ENCODE data around the gene CACNA1S.
A peak's percentile ranks its signal among the peaks of the same experiment; 100 is the strongest.

Gene CACNA1S

DNA sequence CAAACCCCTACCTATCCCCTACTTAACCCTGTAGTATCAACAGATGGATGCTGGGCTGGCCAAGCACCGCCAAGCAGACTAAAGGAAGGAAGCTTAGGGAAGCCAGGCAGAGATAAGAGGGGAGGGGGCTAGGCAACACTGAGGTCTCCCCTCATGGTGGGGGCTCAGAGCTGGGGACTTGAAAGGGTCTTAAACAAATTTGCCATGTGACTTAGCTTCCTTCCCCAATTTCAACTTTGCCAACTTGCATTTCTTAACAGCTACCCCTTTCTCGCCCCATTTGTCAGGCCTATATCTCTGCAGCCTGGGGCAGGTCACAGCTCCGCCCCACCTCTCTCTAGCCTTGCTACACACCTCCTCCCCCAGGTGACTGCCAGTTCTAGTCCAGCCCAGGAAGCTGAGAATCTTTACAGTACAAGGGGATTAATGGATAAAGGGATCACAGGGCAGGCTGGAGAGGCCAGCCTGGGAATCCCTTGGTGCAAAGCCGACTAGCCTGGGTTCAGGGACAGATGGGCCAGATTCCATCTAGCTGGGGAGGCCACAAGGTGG lies 92.1 kb downstream of the CACNA1S start:
- peaks cover 81% of the 10 kb centered on the region for H3K4me1 ChIP-seq (ENCODE audit: control insufficient read depth, insufficient read depth, low read length)
- H3K27ac ChIP-seq (ENCODE audit: low read depth, low read length), result no peak overlapping the region
- peaks cover 13% of the 10 kb centered on the region for H3K27me3 ChIP-seq (ENCODE audit: control insufficient read depth, insufficient read depth, low read length)
- H3K36me3 ChIP-seq (ENCODE audit: control insufficient read depth, insufficient read depth, low read length), result no peaks in the 10 kb centered on the region
- no peak overlapping the region for H3K4me3 ChIP-seq (ENCODE audit: low read depth, low read length)
- no peak overlapping the region for H3K9ac ChIP-seq (ENCODE audit: low read length)
- no peaks in the 10 kb centered on the region for H3K9me3 ChIP-seq (ENCODE audit: control insufficient read depth, insufficient read depth, low read depth, low read length)

DNA sequence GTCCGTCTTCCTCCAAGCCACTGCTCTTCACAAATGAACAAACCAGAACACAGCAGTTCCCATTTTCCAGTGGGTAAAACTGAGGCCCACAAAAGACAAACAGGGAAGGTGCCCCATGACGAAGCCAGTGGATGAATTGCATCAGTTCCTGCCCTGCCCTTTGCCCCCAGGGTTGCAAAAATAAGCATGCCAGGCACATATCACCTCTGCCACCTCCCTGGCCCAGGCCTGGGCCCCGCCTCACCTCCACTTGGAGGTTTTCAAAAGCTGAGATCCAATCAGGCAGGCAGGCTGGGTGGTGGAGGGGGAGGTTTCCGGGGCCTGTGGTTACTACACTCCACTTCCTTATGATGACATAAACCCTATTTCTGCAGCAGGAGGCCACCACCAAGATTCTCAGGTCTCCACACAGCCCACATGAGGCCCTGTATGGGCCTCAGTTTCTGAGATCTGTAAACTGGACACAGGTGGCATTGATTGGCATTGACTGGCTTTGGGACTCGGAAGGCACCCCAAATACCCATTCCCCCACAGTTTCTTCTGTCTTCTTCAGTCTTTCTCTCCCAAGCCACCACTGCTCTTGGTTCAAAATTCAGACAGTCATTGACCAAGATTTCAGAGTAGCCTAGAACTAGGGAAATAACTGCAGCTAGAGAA lies 92.8 kb downstream of the CACNA1S start:
- Histone ChIP-seq H3K27ac (ENCODE audit: low read depth, low read length) (no peak overlapping the region), H3K9ac (ENCODE audit: low read length) (no peak overlapping the region), H3K27me3 (ENCODE audit: control insufficient read depth, insufficient read depth, low read length) (peaks cover 13% of the 10 kb centered on the region), H3K4me3 (ENCODE audit: low read depth, low read length) (no peak overlapping the region), H3K9me3 (ENCODE audit: control insufficient read depth, insufficient read depth, low read depth, low read length) (no peaks in the 10 kb centered on the region), H3K4me1 (ENCODE audit: control insufficient read depth, insufficient read depth, low read length) (peaks cover 81% of the 10 kb centered on the region), H3K36me3 (ENCODE audit: control insufficient read depth, insufficient read depth, low read length) (no peaks in the 10 kb centered on the region)

DNA sequence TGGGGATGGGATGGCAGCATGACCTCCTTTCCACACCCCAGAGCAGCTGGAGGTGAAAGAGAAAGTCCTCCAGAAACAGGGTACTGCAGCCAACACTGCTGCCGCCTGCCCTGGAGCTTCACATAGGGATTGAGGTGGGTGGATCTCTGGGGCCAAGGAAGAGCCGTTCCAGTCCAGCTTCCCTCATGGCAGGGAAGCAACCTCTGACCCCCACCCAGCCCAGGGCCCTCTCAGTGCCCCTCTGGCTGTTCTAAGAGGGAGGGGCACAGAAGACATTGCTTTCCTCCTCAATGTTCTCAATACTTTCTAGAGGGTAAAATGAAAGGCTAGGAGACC lies 94.4 kb downstream of the CACNA1S start:
- no peaks in the 10 kb centered on the region for H3K36me3 ChIP-seq (ENCODE audit: control insufficient read depth, insufficient read depth, low read length)

DNA sequence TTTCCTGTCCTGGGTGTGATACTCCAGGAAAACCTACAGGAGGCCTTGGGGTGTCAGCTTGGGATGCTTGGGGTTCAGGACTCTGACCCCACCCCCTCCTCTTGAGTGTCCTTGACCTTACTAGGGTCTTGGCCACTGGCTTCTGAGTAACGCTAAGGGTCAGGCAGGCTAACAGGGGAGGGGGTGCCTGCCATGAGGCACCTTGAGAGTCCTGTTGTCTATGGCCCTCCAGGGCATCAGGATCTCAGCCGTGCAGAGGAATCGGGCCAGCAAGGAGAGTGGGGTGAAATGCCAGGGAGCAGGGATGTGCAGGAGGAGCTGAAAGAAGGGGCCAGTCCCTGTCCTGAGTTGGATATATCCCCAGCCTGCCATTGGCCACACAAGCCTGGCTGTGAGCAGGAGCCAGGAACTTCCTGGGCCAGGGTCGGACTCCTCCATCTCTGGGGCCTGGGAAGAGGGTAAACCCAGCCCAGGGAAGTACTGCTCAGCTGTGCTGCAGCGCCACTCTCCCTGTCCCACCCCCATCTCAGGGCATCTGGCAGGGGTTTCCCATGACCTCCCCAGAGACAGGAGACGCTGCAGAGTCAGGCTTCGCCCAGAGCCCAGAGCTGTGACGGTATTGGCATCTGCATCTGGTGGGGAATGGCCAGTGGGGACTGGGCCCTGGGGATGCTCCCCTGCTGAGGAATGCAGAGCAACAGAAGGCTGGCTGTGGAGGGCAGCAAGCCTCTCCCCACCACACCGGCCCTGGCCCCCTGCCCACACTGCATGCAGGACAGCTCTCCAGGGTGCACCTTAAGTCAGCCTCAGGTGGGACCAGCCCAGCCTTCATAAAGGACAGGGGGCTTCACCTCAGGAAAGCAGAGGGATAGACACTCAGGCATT lies 95.0 kb downstream of the CACNA1S start:
- Histone ChIP-seq H3K27me3 (ENCODE audit: control insufficient read depth, insufficient read depth, low read length) (peaks cover 4% of the 10 kb centered on the region), H3K27ac (ENCODE audit: low read depth, low read length) (0 out of 2 replicates have a peak overlapping the region, but pooled peaks have one; percentile 21), H3K4me1 (ENCODE audit: control insufficient read depth, insufficient read depth, low read length) (peaks cover 73% of the 10 kb centered on the region), H3K9me3 (ENCODE audit: control insufficient read depth, insufficient read depth, low read depth, low read length) (no peaks in the 10 kb centered on the region), H3K4me3 (ENCODE audit: low read depth, low read length) (no peak overlapping the region), H3K36me3 (ENCODE audit: control insufficient read depth, insufficient read depth, low read length) (no peaks in the 10 kb centered on the region), H3K9ac (ENCODE audit: low read length) (no peak overlapping the region)

More for the DNA sequence above, 94.4 kb downstream of the CACNA1S start:
- Histone ChIP-seq H3K27ac (ENCODE audit: low read depth, low read length) (no peak overlapping the region), H3K4me3 (ENCODE audit: low read depth, low read length) (no peak overlapping the region), H3K27me3 (ENCODE audit: control insufficient read depth, insufficient read depth, low read length) (peaks cover 10% of the 10 kb centered on the region), H3K9me3 (ENCODE audit: control insufficient read depth, insufficient read depth, low read depth, low read length) (no peaks in the 10 kb centered on the region), H3K4me1 (ENCODE audit: control insufficient read depth, insufficient read depth, low read length) (peaks cover 79% of the 10 kb centered on the region), H3K9ac (ENCODE audit: low read length) (no peak overlapping the region)

DNA sequence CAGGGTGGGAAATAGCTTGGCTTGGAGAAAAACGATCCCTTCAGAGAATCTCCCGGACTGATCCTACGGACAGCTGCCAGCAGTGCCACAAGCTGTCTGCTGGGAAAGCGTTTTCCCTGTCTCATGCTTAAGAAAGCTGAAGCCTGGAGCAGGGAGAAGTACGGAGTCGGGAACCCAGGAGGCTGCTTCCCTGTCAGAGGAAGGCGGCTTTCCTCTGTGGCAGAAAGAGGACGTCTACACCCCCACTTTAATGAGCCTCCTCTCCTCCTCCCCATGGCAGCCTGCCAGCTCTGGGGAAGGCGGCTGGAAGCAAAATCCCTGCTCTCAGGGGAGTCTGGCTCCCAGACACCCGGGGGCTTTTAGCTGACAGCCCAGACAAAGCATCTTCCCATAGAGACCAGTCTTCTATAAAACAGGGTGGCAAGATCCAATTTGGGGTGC lies 96.0 kb downstream of the CACNA1S start:
- H3K9me3 ChIP-seq (ENCODE audit: control insufficient read depth, insufficient read depth, low read depth, low read length), result no peaks in the 10 kb centered on the region
- H3K36me3 ChIP-seq (ENCODE audit: control insufficient read depth, insufficient read depth, low read length), result no peaks in the 10 kb centered on the region
- H3K27ac ChIP-seq (ENCODE audit: low read depth, low read length), result no peak overlapping the region
- peaks cover 64% of the 10 kb centered on the region for H3K4me1 ChIP-seq (ENCODE audit: control insufficient read depth, insufficient read depth, low read length)
- no peaks in the 10 kb centered on the region for H3K27me3 ChIP-seq (ENCODE audit: control insufficient read depth, insufficient read depth, low read length)
- no peak overlapping the region for H3K4me3 ChIP-seq (ENCODE audit: low read depth, low read length)
- H3K9ac ChIP-seq (ENCODE audit: low read length), result no peak overlapping the region

DNA sequence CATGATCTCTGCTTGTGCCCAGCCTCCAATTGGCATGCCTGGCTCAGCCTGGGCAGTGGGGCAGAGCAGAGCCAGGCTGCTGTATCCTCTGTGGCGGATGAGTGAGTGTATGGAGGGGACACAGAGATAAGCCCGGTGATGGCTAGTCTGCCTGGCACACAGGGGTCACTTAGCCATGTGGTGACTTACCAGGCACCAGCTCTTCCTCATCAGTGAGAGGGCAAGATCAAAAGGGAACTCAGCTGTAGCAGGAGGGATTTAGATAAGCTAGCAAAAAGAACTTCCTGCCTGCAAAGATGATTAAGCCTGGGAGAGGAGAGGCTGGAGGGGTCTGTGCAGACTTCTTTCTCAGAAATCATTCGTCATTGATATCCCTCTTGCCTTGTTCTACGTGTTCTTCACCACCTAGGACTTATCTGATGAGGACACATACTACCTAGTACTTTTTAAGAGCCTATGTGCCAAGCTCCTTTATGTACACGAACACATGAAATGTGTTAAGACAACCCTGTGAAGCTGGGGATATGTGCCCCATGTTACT lies 96.6 kb downstream of the CACNA1S start:
- no peaks in the 10 kb centered on the region for H3K27me3 ChIP-seq (ENCODE audit: control insufficient read depth, insufficient read depth, low read length)
- peaks cover 59% of the 10 kb centered on the region for H3K4me1 ChIP-seq (ENCODE audit: control insufficient read depth, insufficient read depth, low read length)
- H3K9me3 ChIP-seq (ENCODE audit: control insufficient read depth, insufficient read depth, low read depth, low read length), result no peaks in the 10 kb centered on the region
- H3K9ac ChIP-seq (ENCODE audit: low read length), result no peak overlapping the region
- H3K36me3 ChIP-seq (ENCODE audit: control insufficient read depth, insufficient read depth, low read length), result no peaks in the 10 kb centered on the region
- H3K27ac ChIP-seq (ENCODE audit: low read depth, low read length), result no peak overlapping the region
- no peak overlapping the region for H3K4me3 ChIP-seq (ENCODE audit: low read depth, low read length)

DNA sequence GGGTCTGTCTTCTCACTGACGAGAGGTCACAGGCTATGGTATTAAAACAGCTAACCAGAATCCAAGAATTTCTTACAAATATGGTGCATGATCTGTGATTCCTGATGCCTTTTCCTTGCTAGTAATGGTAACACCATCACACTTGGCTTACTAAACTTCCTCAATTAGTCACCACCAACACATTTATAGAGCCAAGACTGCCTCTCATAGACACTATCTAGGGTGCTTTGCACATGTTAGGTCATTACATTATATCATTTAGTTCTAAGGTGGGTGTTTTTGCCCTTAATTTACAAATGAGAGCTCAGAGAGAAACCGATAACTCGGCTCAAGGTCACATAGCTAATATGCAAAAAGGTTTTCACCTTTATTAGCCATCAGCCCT lies 97.4 kb downstream of the CACNA1S start:
- Histone ChIP-seq H3K9me3 (ENCODE audit: control insufficient read depth, insufficient read depth, low read depth, low read length) (no peaks in the 10 kb centered on the region), H3K27ac (ENCODE audit: low read depth, low read length) (no peak overlapping the region), H3K9ac (ENCODE audit: low read length) (no peak overlapping the region), H3K36me3 (ENCODE audit: control insufficient read depth, insufficient read depth, low read length) (no peaks in the 10 kb centered on the region), H3K4me3 (ENCODE audit: low read depth, low read length) (no peak overlapping the region), H3K27me3 (ENCODE audit: control insufficient read depth, insufficient read depth, low read length) (no peaks in the 10 kb centered on the region), H3K4me1 (ENCODE audit: control insufficient read depth, insufficient read depth, low read length) (peaks cover 59% of the 10 kb centered on the region)

DNA sequence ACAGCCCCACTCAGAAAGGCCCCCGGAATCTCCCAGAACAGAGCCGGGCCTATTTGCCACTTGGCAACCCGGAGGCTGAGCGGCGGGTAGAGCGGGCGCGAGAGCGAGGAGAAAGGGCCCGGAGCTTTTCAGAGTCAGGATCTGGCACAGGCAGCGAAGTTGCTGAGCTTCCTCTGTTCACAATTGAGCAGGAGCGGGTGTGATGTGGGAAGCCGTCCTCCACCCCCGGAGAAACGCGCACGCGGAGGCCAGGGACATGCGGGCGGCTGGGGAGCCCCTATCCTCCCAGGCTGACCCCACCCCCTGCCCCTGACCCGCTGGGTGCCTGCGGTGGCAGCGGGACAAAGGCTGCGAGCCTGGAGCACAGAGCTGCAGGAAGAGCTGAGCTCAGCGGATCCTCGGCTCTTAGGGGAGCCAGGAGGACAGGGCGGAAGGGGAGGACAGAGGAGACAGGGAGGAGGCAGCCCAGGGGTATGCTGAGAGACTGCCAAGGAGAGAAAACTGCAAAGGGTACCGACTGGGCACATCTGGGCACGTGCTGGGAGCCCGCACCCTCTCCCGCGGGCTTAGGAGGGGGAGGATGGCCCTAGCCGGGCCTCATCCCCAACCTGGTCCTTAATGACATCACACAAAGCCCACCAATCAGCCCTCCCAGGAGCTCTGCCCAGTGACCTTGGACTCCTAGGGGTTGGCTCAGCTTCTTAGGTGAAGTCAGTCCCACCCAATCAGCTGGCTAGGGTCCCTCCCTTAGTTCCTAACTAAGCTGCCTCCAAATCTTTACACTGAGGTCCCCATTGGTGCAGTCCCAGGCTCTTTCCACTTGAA lies 98.0 kb downstream of the CACNA1S start:
- Histone ChIP-seq H3K27me3 (ENCODE audit: control insufficient read depth, insufficient read depth, low read length) (no peaks in the 10 kb centered on the region), H3K4me1 (ENCODE audit: control insufficient read depth, insufficient read depth, low read length) (peaks cover 54% of the 10 kb centered on the region), H3K27ac (ENCODE audit: low read depth, low read length) (no peak overlapping the region), H3K36me3 (ENCODE audit: control insufficient read depth, insufficient read depth, low read length) (no peaks in the 10 kb centered on the region), H3K4me3 (ENCODE audit: low read depth, low read length) (no peak overlapping the region), H3K9me3 (ENCODE audit: control insufficient read depth, insufficient read depth, low read depth, low read length) (no peaks in the 10 kb centered on the region), H3K9ac (ENCODE audit: low read length) (no peak overlapping the region)

DNA sequence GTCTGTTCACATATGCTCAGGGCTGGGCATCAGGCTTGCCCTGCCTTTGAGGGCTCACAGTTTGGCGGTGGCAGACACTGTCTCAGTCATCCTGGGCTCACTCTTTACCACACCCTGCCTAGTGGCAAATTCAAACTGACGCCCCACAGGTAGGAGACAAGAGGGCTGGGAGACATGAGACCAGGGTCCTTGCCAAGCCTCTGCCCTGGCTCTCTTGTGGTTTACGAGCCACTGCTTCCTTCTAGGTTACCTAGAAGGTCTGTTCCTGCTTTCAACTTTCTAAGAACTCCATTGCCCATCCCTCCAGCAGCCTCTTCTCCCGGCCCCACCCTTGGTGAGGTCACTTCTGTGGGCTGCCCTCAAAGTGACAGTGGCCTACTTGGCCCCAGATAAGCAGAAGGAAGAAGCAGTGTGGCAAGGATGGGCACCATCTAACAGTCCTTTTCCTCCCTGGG lies 99.2 kb downstream of the CACNA1S start:
- no peaks in the 10 kb centered on the region for H3K9me3 ChIP-seq (ENCODE audit: control insufficient read depth, insufficient read depth, low read depth, low read length)
- H3K9ac ChIP-seq (ENCODE audit: low read length), result no peak overlapping the region
- no peak overlapping the region for H3K4me3 ChIP-seq (ENCODE audit: low read depth, low read length)
- peaks cover 52% of the 10 kb centered on the region for H3K4me1 ChIP-seq (ENCODE audit: control insufficient read depth, insufficient read depth, low read length)
- no peaks in the 10 kb centered on the region for H3K27me3 ChIP-seq (ENCODE audit: control insufficient read depth, insufficient read depth, low read length)
- H3K36me3 ChIP-seq (ENCODE audit: control insufficient read depth, insufficient read depth, low read length), result no peaks in the 10 kb centered on the region
- no peak overlapping the region for H3K27ac ChIP-seq (ENCODE audit: low read depth, low read length)

DNA sequence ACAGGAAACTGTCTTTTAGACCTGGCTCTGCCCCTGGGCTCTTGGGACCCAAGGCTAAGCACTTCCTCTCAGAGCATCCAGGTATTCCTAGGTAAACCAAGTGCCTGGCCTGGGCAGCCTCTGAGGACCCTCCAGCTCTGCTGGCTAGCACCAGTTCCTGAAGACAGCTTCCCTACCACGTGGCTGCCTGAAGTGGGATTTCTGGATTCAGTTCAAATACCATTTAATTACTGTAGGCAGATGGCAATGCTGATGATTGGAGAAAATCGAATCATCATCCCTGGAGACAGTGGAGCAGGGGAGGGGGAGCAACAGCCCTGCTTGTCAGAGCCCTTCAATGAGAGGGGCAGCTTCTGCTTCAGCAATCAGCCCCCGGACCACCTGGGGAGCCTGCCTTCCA lies 100.6 kb downstream of the CACNA1S start:
- H3K9me3 ChIP-seq (ENCODE audit: control insufficient read depth, insufficient read depth, low read depth, low read length), result no peaks in the 10 kb centered on the region
- no peaks in the 10 kb centered on the region for H3K36me3 ChIP-seq (ENCODE audit: control insufficient read depth, insufficient read depth, low read length)
- no peak overlapping the region for H3K9ac ChIP-seq (ENCODE audit: low read length)
- H3K4me3 ChIP-seq (ENCODE audit: low read depth, low read length), result no peak overlapping the region
- no peaks in the 10 kb centered on the region for H3K27me3 ChIP-seq (ENCODE audit: control insufficient read depth, insufficient read depth, low read length)
- H3K4me1 ChIP-seq (ENCODE audit: control insufficient read depth, insufficient read depth, low read length), result peaks cover 37% of the 10 kb centered on the region
- no peak overlapping the region for H3K27ac ChIP-seq (ENCODE audit: low read depth, low read length)
